GM15510 (cell line): Measurements from ENCODE around the gene ADGRD1.

Experiments
- POLR2A ChIP-seq: IDR thresholded peaks from 3 replicates; pipeline ENCODE4 v1.6.1; 2011; ENCODE audit warnings: borderline replicate concordance; ENCODE audit not compliant: insufficient read length; ENCODE audit errors: extremely low read depth

The ADGRD1 gene

GRCh38 chr12:131123817-131124216 is 170.1 kb downstream of the ADGRD1 start:
- no peak for TF ChIP-seq POLR2A

GRCh38 chr12:131124487-131125280 is 171.0 kb downstream of the ADGRD1 start:
- no peak for TF ChIP-seq POLR2A

- no peak for TF ChIP-seq POLR2A
Observed at GRCh38 chr12:131126662-131127173, 173.0 kb downstream of the ADGRD1 start.

- no peak for TF ChIP-seq POLR2A
Observed at GRCh38 chr12:131128556-131128955, 174.8 kb downstream of the ADGRD1 start.

GRCh38 chr12:131129839-131130238 is 176.1 kb downstream of the ADGRD1 start:
- TF ChIP-seq POLR2A: no peak

- no peak for TF ChIP-seq POLR2A
Observed at GRCh38 chr12:131130311-131130911, 176.7 kb downstream of the ADGRD1 start.

- TF ChIP-seq POLR2A: no peak
Observed at GRCh38 chr12:131131077-131131807, 177.5 kb downstream of the ADGRD1 start.

- TF ChIP-seq POLR2A: no peak
Observed at GRCh38 chr12:131131808-131132117, 178.1 kb downstream of the ADGRD1 start.

- no peak for TF ChIP-seq POLR2A
Observed at GRCh38 chr12:131132118-131132892, 178.6 kb downstream of the ADGRD1 start.

- no peak for TF ChIP-seq POLR2A
Observed at GRCh38 chr12:131133015-131133905, 179.6 kb downstream of the ADGRD1 start.

GRCh38 chr12:131133994-131134393 is 180.3 kb downstream of the ADGRD1 start:
- no peak for TF ChIP-seq POLR2A

- no peak for TF ChIP-seq POLR2A
Observed at GRCh38 chr12:131134523-131135310, 181.0 kb downstream of the ADGRD1 start.

GRCh38 chr12:131135311-131135785 is 181.6 kb downstream of the ADGRD1 start:
- no peak for TF ChIP-seq POLR2A
